Left ventricle myocardium inferior (tissue), 1 donor: ENCODE results near the gene MRRF. TPM values are rescaled to one million over a fixed set of nuclear protein-coding genes. Genes with fewer than 3 reads are reported as not detected.

ENCODE experiments used
- DNase-seq: peaks from one replicate; pipeline ENCODE4 v3.0.0-alpha.2; 2020
- H3K27ac ChIP-seq: fragments of 200-600 bp; replicated peaks from 2 replicates; pipeline ENCODE4 v1.8.0; 2021
- H3K27me3 ChIP-seq: fragments of 200-600 bp; 2 replicates; pipeline ENCODE4 v1.8.0; 2021; ENCODE audit warnings: low read depth
- H3K36me3 ChIP-seq: fragments of 200-600 bp; 2 replicates; pipeline ENCODE4 v1.8.0; 2021
- H3K4me1 ChIP-seq: fragments of 200-600 bp; 2 replicates; pipeline ENCODE4 v1.8.0; 2021
- H3K4me3 ChIP-seq: fragments of 200-600 bp; 2 replicates; pipeline ENCODE4 v1.8.0; 2021; ENCODE audit warnings: mild to moderate bottlenecking, moderate library complexity
- H3K9me3 ChIP-seq: fragments of 200-600 bp; replicated peaks from 2 replicates; pipeline ENCODE4 v1.8.0; 2021
- CTCF ChIP-seq: fragments of 200-600 bp; IDR thresholded peaks from 2 replicates; pipeline ENCODE4 v1.8.0; 2021; ENCODE audit warnings: antibody characterized with exemption, mild to moderate bottlenecking, borderline replicate concordance
- intact Hi-C: fragments of 100-400 bp; cut with micrococcal nuclease; formaldehyde crosslinking; loops from one replicate; pipeline ENCODE4 v1.11.0; 2022
- total RNA-seq: library from RNA; stranded (reverse); fragmentation: NEBNext Ultra II Directional; extraction: Animal tissue kit (Norgen Biotek cat#: 25700); gene quantifications from one replicate; pipeline ENCODE4 v1.2.1, GENCODE V29; 2021
- donor health status: DM: no; HTN: yes; CAD: no; lungs with severe emphysema.

MRRF gene
- total RNA-seq, 1 donor from 2014 or later: 35.8 TPM

GRCh38 chr9:122281368-122281767 lies 16.7 kb downstream of the MRRF start:
- DNase-seq: no peak
- peaks cover 53% of the 10 kb centered on the region for H3K4me1 ChIP-seq
- peak overlapping the region; percentile 40 for H3K27ac ChIP-seq
- H3K9me3 ChIP-seq: peaks cover 18% of the 10 kb centered on the region
- H3K27me3 ChIP-seq: no peaks in the 10 kb centered on the region
- TF ChIP-seq CTCF: no peak
- intact Hi-C loops: no loop called here
- H3K36me3 ChIP-seq: peaks cover 57% of the 10 kb centered on the region
- H3K4me3 ChIP-seq: no peak overlapping the region

- no peaks in the 10 kb centered on the region for H3K27me3 ChIP-seq
- intact Hi-C loops: no loop called here
- H3K36me3 ChIP-seq: peaks cover 65% of the 10 kb centered on the region
- TF ChIP-seq CTCF: no peak
- H3K9me3 ChIP-seq: no peaks in the 10 kb centered on the region
- no peak overlapping the region for H3K4me3 ChIP-seq
- H3K4me1 ChIP-seq: peaks cover 36% of the 10 kb centered on the region
- DNase-seq: no peak
- no peak overlapping the region for H3K27ac ChIP-seq
Observed at GRCh38 chr9:122286764-122287163, 22.1 kb downstream of the MRRF start.

- intact Hi-C loops: no loop called here
- no peak for TF ChIP-seq CTCF
- DNase-seq: no peak
- H3K4me1 ChIP-seq: peaks cover 31% of the 10 kb centered on the region
- no peak overlapping the region for H3K27ac ChIP-seq
- no peak overlapping the region for H3K4me3 ChIP-seq
- peaks cover 70% of the 10 kb centered on the region for H3K36me3 ChIP-seq
- H3K9me3 ChIP-seq: no peaks in the 10 kb centered on the region
- no peaks in the 10 kb centered on the region for H3K27me3 ChIP-seq
Observed at GRCh38 chr9:122287214-122287720, 22.6 kb downstream of the MRRF start.

- TF ChIP-seq CTCF: no peak
- Histone ChIP-seq H3K27me3 (no peaks in the 10 kb centered on the region), H3K4me3 (no peak overlapping the region), H3K9me3 (no peaks in the 10 kb centered on the region), H3K4me1 (peaks cover 15% of the 10 kb centered on the region), H3K27ac (no peak overlapping the region), H3K36me3 (peaks cover 79% of the 10 kb centered on the region)
- no peak for DNase-seq
- intact Hi-C loops: no loop called here
Observed at GRCh38 chr9:122291458-122291857, 26.8 kb downstream of the MRRF start.

- intact Hi-C loops: no loop called here
- Histone ChIP-seq H3K27me3 (no peaks in the 10 kb centered on the region), H3K9me3 (no peaks in the 10 kb centered on the region), H3K4me1 (peaks cover 15% of the 10 kb centered on the region), H3K4me3 (no peak overlapping the region), H3K36me3 (peaks cover 78% of the 10 kb centered on the region), H3K27ac (no peak overlapping the region)
- no peak for DNase-seq
- no peak for TF ChIP-seq CTCF
Observed at GRCh38 chr9:122294531-122294930, 29.8 kb downstream of the MRRF start.
